Smooth muscle cell (in vitro differentiated cells): ENCODE results near the gene CORIN. TPM values are rescaled to one million over a fixed set of nuclear protein-coding genes. Genes with fewer than 3 reads are reported as not detected.

Experiments
- DNase-seq: peaks from one replicate; lab custom pipeline; 2025; ENCODE audit not compliant: unreplicated experiment; lab: John Stamatoyannopoulos, UW
- H2AFZ ChIP-seq: fragments of 200-600 bp; sonication (generic); 2 replicates; pipeline ENCODE4 v1.6.0; 2016; ENCODE audit warnings: antibody characterized with exemption, low read depth, mild to moderate bottlenecking
- H3F3A ChIP-seq: fragments of 200-600 bp; sonication (generic); 2 replicates; pipeline ENCODE4 v1.6.0; 2017; ENCODE audit warnings: antibody characterized with exemption, low read depth
- H3K27ac ChIP-seq: fragments of 200-600 bp; sonication (generic); 2 replicates; pipeline ENCODE4 v1.5.1; 2016; ENCODE audit warnings: low read depth, mild to moderate bottlenecking
- H3K27me3 ChIP-seq: fragments of 200-600 bp; sonication (generic); 2 replicates; pipeline ENCODE4 v1.6.1; 2016; ENCODE audit warnings: low read depth, mild to moderate bottlenecking
- H3K36me3 ChIP-seq: fragments of 200-600 bp; sonication (generic); 2 replicates; pipeline ENCODE4 v1.5.1; 2016; ENCODE audit warnings: low read depth
- H3K4me1 ChIP-seq: fragments of 200-600 bp; sonication (generic); 2 replicates; pipeline ENCODE4 v1.5.1; 2016; ENCODE audit warnings: low read depth
- H3K4me2 ChIP-seq: fragments of 200-600 bp; sonication (generic); 2 replicates; pipeline ENCODE4 v1.6.0; 2016; ENCODE audit warnings: mild to moderate bottlenecking
- H3K4me3 ChIP-seq: fragments of 200-600 bp; sonication (generic); 2 replicates; pipeline ENCODE4 v1.5.1; 2016; ENCODE audit warnings: mild to moderate bottlenecking
- H3K79me2 ChIP-seq: fragments of 200-600 bp; sonication (generic); 2 replicates; pipeline ENCODE4 v1.6.0; 2016; ENCODE audit warnings: low read depth, mild to moderate bottlenecking
- H3K9ac ChIP-seq: fragments of 200-600 bp; sonication (generic); 2 replicates; pipeline ENCODE4 v1.6.0; 2016; ENCODE audit warnings: low read depth
- H3K9me3 ChIP-seq: fragments of 200-600 bp; sonication (generic); replicated peaks from 2 replicates; pipeline ENCODE4 v1.5.1; 2016; ENCODE audit warnings: low read depth
- H4K20me1 ChIP-seq: fragments of 200-600 bp; sonication (generic); 2 replicates; pipeline ENCODE4 v1.6.0; 2016; ENCODE audit warnings: low read depth
- WGBS: methylation state at CpG from one replicate; pipeline ENCODE4 v1.1.7; 2016; ENCODE audit warnings: low lambda C conversion rate; 5-methylcytosine and 5-hydroxymethylcytosine counted together
- polyA plus RNA-seq: library from polyadenylated mRNA; unstranded; fragments of >200 nt; fragmentation: Nextera tagmentation; extraction: Ambion mirVana; gene quantifications from 2 replicates; pipeline ENCODE4 v1.2.1, GENCODE V29; 2016
- total RNA-seq: library from RNA; depleted of rRNA; stranded (reverse); fragments of >200 nt; gene quantifications from 2 replicates; pipeline ENCODE4 v1.2.3, GENCODE V29; 2014
- TF ChIP-seq, protein P1 (sequence below): fragments of 200-600 bp; sonication (generic); IDR thresholded peaks from 2 replicates; pipeline ENCODE4 v1.5.1; 2017; ENCODE audit warnings: borderline replicate concordance, mild to moderate bottlenecking, antibody characterized with exemption; ENCODE audit not compliant: insufficient read depth, poor library complexity, severe bottlenecking

Gene CORIN
- total and polyA plus RNA-seq, 2 experiments from 2014 or later: 0.27 to 1.8 TPM

DNA sequence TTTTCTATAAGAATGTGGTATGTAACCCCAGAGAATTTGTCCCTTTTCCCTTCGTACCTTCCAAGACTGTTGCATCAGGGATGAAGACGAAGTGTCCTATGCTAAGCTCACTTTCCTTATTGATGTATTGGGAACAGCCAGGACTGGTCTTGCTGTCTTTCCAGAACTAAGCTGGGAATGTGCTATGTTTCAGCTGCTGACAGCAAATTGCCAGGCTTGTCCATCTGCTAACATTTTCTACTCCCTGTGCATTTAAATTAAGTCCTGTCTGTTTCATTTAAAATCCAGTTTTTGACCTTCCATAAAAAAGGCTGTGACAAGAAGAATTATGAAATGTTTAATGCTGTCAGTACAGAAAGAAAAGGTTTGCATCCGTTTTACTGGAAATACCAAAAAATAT is 264.9 kb downstream of the CORIN start:
- no peak overlapping the region for H3K4me2 ChIP-seq
- 77% methylated on average over 3 of the region's 3 CpGs for WGBS
- no peak overlapping the region for H3K27ac ChIP-seq
- H3K4me1 ChIP-seq: no peaks in the 10 kb centered on the region
- H2AFZ ChIP-seq: no peak overlapping the region
- no peak for DNase-seq
- no peak overlapping the region for H3K4me3 ChIP-seq
- TF ChIP-seq, protein P1, sequence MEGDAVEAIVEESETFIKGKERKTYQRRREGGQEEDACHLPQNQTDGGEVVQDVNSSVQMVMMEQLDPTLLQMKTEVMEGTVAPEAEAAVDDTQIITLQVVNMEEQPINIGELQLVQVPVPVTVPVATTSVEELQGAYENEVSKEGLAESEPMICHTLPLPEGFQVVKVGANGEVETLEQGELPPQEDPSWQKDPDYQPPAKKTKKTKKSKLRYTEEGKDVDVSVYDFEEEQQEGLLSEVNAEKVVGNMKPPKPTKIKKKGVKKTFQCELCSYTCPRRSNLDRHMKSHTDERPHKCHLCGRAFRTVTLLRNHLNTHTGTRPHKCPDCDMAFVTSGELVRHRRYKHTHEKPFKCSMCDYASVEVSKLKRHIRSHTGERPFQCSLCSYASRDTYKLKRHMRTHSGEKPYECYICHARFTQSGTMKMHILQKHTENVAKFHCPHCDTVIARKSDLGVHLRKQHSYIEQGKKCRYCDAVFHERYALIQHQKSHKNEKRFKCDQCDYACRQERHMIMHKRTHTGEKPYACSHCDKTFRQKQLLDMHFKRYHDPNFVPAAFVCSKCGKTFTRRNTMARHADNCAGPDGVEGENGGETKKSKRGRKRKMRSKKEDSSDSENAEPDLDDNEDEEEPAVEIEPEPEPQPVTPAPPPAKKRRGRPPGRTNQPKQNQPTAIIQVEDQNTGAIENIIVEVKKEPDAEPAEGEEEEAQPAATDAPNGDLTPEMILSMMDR: no peak
- no peak overlapping the region for H3K9ac ChIP-seq
- no peaks in the 10 kb centered on the region for H3K36me3 ChIP-seq
- H3K9me3 ChIP-seq: no peaks in the 10 kb centered on the region
- no peaks in the 10 kb centered on the region for H3K79me2 ChIP-seq
- no peaks in the 10 kb centered on the region for H3K27me3 ChIP-seq
- no peaks in the 10 kb centered on the region for H3F3A ChIP-seq
- no peaks in the 10 kb centered on the region for H4K20me1 ChIP-seq

DNA sequence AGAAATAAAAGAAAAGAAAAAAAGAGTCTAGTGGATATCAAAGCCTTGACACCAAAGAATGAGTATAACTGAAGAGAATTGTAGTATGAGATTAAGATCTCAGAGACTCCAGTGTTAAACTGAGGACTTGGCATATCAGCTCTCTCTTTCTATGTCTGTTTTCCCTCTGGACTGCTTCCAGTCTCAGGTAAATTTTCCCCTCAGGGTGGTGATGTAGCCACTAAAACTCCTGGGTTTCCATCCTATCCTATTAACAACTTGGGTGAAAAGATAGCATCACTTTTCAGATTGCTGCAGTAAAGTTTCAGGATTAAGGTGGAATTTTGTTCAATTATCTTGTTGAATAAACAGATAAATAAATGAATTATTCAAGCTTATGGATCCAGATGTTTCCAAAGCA is 267.1 kb downstream of the CORIN start:
- no peaks in the 10 kb centered on the region for H3K79me2 ChIP-seq

DNA sequence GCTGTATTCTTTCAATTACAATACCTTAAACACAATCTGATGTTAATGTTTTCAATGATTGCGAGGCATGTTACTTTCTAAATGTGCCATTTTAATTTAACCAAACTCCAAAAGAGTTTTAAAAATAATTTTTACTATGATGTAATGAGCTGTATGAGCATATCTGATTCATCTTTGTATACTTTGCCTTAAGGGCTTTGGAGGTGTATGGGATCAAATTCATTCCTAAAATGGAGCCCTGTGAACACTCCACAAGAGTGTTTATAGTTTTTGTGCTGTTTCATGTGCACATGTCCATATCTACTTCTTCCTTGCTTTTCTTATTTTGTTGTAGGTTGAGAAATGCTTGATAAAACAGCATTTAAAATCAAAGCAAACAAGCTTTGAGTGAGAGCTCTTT is 270.4 kb downstream of the CORIN start:
- H3K79me2 ChIP-seq: no peaks in the 10 kb centered on the region
- no peak for DNase-seq
- H3K4me2 ChIP-seq: no peak overlapping the region
- no peaks in the 10 kb centered on the region for H3K27me3 ChIP-seq
- H3K36me3 ChIP-seq: no peaks in the 10 kb centered on the region
- no peak overlapping the region for H3K27ac ChIP-seq
- H4K20me1 ChIP-seq: no peaks in the 10 kb centered on the region
- H3K4me3 ChIP-seq: no peak overlapping the region
- no peaks in the 10 kb centered on the region for H3K4me1 ChIP-seq
- no peaks in the 10 kb centered on the region for H3F3A ChIP-seq
- TF ChIP-seq, protein P1: no peak
- H2AFZ ChIP-seq: no peak overlapping the region
- 100% methylated on average over 1 of the region's 1 CpG for WGBS
- no peak overlapping the region for H3K9ac ChIP-seq
- no peaks in the 10 kb centered on the region for H3K9me3 ChIP-seq

More for the DNA sequence above, 267.1 kb downstream of the CORIN start:
- Histone ChIP-seq H3K4me2 (no peak overlapping the region), H3K4me3 (no peak overlapping the region), H4K20me1 (no peaks in the 10 kb centered on the region), H3K4me1 (no peaks in the 10 kb centered on the region), H2AFZ (no peak overlapping the region), H3K36me3 (no peaks in the 10 kb centered on the region), H3K27me3 (no peaks in the 10 kb centered on the region), H3K27ac (no peak overlapping the region), H3K9ac (no peak overlapping the region), H3F3A (no peaks in the 10 kb centered on the region), H3K9me3 (no peaks in the 10 kb centered on the region)
- DNase-seq: no peak
- TF ChIP-seq, protein P1: no peak

DNA sequence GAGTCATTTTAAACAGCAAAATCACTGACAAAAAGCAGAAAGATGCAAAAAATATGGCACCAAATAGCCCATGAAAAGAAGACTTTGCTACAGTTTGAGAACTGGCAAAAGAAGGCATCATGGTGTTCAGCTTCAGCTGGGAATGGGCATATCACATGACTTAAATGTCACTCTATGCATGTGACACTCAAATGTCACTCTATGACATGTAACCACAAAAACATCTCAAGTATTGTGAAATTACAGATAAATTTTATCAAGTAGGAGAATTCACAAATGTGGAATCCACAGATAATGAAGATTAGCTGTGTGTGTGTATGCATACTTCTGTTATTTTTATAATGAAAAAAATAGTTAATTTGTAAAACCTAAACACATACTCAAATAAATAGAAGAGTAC is 270.9 kb downstream of the CORIN start:
- Histone ChIP-seq H4K20me1 (no peaks in the 10 kb centered on the region), H3K4me1 (no peaks in the 10 kb centered on the region), H3K36me3 (no peaks in the 10 kb centered on the region), H3K27ac (no peak overlapping the region), H3K79me2 (no peaks in the 10 kb centered on the region), H3K4me2 (no peak overlapping the region), H3K9ac (no peak overlapping the region), H2AFZ (no peak overlapping the region), H3K27me3 (no peaks in the 10 kb centered on the region), H3K9me3 (no peaks in the 10 kb centered on the region), H3K4me3 (no peak overlapping the region), H3F3A (no peaks in the 10 kb centered on the region)
- DNase-seq: no peak
- TF ChIP-seq, protein P1: no peak
